CMK (cell line): ENCODE measurements around the gene FAM216A.
"Not testable (repeated sequence)": the region's sequence is repeated elsewhere in the genome, so short reads cannot be mapped to it uniquely, and the experiment has no call there.

ENCODE experiments used
- DNase-seq: peaks from one replicate; pipeline ENCODE4 v3.0.0-alpha.2; 2010; ENCODE audit warnings: low read depth

Gene FAM216A

DNA sequence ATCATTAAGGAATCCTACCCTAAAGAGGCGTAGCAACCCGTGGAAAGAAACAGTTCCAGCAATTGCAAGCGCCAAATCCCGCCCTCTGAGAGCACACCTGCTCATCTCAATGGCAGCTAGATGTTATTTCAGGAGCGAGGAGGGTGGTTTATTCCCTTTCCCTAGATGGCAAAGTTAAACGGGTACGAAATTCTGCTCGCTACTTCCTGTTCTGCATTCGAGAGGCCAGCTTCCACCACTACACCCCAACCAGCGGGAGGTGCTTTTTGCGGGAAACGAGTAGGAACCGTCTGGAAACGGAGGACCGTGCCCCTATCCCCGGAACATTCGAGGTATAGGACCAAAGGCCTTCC, 32.7 kb downstream of the FAM216A start:
- no peak for DNase-seq

DNA sequence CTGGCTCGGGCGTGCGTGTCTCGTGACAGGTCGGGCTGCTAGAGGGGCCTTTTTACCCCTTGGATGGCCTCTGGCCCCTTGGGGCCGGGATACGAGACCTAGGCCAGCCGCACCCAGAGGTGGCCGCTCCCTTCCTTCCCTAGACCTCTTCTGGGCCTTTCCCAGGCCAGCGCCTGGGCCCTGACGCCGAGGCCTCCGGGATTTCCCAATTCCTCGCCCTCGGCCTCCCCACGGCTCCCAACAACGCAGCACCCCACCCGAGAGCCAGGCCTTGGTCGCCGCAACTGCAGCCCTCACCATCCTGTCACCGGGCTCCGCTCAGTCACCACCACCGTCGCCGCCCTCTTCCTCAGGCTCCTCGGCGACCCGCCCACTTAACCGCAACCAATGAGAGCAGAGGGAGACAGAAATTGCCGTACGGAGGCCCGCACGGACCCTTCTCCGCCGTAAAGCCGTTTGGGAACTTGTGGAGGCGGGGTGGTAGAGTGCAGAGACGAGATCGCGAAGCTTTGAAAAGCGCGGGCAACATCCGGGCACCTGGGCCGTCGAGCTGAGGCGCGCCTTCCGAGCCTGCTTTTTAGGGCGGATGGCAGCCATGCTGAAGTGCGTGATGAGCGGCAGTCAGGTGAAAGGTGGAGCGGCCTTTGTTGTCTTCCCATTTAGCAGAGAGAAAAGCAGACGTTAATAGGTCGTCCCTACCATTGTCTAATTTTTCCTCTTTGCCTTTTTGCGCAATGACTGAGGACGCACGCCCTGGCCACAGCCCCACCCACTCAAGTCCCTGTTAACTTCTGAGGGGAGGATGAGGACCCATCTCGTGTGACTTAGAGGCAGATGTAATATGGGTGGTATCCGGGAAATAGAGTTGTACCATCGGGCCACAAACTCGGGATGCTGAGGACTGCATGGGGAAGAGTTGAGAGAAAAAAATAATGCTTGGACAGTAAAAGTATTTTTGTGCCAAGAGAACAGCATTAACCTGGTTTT, 33.4 kb downstream of the FAM216A start, which contains the start of the genes RAD9B and VPS29:
Gene RAD9B, plus strand, starts transcription at position 580 of the 987 bp plus-strand sequence. Its CDS starts 7 bp downstream, at position 587.
Gene VPS29, minus strand, starts transcription at position 360 of the 987 bp plus-strand sequence. Its CDS starts 60 bp downstream, at position 300.
- peak; percentile 99 for DNase-seq

DNA sequence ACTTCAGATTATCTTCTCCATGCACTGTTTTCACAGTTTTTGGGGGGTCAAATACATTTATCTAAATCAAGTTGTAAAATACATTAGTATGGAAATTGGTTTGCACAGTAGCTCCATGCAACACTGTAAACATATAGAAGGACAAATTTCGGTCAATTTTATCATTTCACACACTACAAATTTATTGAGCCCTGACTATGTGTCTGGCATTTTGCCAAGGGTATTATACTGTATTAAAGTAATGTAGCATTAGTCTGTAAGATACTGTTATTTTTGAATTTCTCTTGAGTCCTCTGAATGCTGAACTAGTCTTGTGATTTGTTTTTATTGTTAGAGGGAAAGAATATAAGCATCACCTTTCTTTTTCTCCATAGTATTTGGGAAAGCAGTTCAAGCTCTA, 34.8 kb downstream of the FAM216A start:
- no peak for DNase-seq

DNA sequence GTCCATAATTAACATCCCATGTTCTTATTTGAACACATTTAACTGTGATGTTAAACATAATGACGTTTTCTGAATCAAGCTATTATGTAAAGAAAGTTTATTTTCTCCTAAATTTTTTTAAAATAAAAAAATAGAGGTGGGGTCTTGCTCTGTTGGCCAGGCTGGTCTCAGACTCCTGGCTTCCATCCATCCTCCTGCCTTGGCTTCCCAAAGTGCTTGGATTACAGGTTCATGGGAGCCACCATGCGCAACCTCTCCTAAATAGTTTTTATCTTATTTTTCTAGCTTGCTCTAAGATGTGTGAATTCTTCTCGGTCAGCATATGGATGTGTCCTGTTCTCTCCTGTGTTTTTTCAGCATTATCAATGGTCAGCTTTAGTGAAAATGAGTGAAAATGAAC, 36.7 kb downstream of the FAM216A start:
- no peak for DNase-seq

DNA sequence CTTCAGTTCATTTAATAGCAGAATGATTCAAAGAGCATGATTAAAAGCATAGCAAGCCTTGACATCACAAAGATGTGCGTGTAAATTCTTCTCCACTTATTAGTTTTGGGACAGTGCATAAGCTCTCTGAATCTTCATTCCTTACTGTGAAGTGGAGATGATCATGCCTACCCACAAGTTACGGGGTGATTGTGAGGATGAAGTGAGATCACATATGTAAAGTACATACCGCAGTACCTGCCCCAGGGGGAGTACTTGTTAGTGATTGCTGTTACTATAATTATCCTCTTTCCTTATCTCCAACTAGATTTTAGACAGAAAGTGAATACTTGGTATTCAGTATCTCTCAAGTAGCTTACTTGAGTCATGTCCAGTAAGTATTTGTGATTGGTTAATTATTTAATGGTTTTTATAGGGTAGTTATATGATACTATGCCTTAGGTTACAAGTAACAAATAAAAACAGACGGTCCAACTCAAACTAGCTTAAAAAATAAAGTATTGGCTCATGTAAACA, 39.5 kb downstream of the FAM216A start:
- no peak for DNase-seq

DNA sequence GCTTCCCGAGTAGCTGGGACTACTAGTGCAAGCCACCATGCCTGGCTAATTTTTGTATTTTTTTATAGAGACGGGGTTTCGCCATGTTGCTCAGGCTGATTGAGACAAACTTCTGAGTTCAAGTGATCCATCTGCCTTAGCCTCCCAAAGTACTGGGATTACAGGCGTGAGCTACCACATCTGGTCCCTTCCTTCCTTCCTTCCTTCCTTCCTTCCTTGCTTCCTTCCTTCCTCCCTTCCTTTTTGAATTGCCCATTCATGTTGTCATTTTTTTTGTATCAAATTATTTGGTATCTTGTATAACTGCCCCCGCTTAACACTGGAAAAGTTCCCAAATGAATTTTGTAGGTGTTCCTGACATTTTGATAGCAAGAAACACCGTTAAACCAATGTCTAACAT, 45.2 kb downstream of the FAM216A start:
- DNase-seq, result no peak

DNA sequence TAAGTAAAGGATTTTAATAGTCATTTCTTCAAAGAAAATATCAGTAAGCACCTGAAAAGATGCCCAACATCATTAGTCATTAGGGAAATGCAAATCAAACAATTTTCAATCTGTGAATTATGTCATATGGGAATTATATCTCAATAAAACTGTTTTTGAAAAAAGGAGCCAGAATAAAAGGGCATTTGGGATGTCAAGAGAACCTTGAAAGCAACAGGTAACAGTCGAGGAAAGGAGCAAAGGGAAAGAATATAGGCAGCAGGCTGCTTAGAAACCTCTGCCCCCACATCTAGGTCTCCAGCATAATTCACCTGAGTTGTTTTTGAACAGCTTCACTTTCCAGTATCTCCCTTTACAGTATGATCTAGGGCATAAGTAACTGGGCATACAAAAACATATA, 45.7 kb downstream of the FAM216A start:
- DNase-seq, result no peak

DNA sequence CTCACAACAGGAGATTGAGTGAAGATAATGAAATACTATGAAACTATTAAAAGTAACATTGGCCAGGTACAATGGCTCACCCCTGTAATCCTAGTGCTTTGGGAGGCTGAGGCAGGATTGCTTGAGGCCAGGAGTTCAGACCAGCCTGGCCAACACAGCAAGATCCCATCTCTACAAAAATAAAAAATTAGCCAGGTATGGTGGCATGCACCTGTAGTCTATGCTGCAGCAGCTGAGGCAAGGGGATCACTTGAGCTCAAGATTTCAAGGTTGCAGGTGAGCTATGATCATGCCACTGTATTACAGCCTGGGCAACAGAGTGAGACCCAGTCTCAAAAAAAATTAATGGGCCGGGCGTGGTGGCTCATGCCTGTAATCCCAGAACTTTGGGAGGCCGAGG, 48.4 kb downstream of the FAM216A start:
- DNase-seq, result no peak

DNA sequence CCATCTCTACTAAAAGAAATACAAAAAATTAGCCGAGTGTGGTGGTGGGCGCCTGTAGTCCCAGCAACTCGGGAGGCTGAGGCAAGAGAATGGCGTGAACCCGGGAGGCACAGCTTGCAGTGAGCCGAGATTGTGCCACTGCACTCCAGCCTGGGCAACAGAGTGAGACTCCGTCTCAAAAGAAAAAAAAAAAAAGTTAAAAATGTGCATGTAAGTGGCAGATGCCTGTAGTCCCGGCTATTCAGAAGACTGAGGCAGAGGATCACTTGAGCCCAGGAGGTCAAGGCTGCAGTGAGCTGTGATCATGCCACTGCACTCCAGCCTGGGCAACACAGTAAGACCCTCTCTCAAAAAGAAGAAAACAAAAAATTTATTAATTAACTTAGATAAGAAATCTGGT, 49.4 kb downstream of the FAM216A start:
- DNase-seq, result not testable (repeated sequence)

DNA sequence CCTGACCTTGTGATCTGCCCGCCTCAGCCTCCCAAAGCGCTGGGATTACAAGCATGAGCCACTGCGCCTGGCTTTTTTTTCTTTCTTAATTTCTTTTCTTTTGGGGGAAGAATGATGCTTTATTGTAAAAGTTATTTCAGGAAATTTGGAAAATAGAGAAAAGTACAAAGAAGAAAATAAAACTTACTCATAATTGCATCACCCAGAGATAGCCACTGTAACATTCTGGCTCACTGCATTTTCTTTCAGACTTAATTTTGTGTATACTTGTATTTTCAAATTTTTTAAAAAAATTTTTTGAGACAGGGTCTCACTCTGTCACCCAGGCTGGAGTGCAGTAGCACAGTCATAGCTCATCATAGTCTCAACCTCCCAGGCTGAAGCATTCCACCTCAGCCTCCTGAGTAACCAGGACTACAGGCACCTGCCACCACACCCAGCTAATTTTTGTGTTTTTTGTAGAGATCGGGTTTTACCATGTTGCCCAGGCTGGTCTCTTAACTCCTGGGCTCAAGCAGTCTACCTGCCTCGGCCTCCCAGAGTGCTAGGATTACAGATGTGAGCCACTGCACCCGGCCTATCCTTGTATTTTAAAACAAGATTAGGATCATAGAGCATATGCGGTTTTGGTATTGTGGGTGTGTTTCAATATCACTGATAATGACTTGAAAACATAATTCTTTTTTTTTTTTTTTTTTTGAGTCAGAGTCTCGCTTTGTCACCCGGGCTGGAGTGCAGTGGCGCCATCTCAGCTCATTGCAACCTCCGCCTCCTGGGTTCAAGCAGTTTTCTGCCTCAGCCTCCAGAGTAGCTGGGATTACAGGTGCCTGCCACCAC, 52.4 kb downstream of the FAM216A start:
- not testable (repeated sequence) for DNase-seq

DNA sequence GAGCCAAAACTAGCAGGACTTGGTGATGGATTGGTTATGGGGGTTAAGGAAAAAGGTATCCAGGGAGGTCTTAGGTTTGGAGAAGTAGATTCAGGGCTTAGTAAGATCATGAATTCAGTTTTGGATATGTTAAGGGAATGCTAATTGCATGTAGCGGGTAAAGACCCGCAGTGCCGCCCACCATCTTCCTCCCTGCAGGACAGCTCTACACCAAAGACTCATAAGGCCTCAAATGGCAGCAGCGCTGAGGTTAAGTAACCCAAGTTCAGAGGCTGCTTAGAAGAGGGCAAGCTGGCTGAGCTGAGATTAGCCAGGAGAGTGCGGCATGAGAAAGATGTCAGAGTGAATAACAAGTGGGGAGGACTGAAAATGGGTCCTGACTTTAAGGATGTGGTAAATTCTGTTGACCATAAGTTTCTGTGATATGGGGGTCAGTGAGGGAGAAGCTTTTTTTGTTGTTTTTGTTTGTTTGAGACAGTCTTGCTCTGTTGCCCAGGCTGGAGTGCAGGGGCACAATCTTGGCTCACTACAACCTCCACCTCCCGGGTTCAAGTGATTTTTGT, 59.7 kb downstream of the FAM216A start:
- DNase-seq, result no peak

DNA sequence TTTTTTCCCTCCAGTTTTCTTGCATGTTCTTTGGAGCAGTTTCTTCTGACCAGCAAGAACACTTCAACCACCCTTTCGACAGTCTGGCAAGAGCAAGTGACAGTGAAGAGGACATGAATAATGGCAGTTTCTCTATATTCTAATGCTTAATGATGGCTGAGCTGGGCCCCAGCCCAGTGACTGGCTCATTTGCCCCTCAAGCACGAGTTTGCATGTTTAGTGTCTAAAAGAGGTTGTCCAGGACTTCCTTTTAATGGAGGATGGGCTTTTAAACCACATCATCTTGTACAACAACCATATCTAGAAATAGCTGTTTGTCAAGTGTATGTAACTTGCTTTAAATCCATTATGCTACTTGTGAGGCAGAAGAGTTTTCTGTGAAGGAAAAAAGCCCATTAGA, 61.9 kb downstream of the FAM216A start:
- DNase-seq, result no peak

DNA sequence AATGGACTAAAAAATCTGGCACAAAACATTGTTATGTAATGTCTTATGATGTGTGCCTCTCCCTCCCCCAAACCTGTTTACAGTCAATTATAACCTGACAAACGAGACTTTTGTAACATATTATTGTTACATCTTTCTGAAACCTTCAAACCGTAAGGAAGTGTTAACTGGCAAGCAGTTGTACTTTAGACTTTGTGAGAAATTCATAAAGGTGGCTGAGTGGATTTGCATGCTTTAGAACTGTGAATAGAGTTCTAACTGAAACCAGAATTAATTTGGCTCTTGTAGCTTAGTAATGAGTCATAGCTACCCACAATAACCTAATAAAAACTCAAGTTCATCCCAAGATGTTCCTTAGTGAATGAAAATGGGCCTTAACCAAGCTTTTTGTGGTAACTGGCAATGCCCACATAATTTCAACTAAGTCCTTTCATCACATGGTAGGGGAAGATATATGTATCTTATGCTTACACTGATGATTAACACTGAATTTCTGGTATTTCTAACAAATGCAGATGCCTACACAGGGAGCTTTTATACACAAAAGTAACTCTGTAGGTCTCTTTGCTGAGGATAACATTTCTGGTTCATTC, 63.2 kb downstream of the FAM216A start:
- no peak for DNase-seq

DNA sequence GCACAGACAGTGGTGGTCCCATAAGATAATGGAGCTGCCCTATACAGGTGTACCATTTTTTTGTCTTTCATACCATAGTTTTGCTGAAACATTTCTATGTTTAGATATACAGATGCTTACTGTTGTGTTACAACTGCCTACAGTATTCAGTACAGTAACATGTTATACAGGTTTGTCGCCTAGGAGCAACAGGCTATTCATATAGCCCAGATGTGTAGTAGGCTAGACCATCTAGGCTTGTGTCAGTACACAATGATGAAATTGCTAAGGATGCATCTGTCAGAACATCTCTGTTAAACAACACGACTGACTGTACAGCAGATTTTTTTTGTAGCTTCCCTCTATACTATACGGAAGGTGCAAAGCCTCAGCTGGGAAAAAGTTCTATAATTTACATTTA, 64.0 kb downstream of the FAM216A start:
- no peak for DNase-seq

DNA sequence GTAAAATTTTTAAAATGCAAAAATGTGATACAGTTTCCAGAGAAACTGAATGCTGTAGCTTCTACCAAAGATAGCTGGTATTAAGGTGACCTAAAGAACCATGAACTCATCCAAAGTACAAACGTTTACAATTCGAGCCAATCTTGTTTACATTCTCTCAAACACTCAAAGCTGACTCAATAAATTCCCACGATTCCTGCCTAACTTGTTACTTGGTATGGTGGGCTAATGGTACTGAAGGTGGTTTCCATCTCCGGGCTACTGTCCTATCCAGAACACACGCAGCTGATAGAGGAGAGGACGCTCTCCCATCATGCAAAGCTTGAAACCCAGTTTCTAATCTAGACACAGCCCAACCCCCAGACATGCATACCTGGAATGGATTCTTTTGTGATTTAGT, 65.0 kb downstream of the FAM216A start:
- no peak for DNase-seq

DNA sequence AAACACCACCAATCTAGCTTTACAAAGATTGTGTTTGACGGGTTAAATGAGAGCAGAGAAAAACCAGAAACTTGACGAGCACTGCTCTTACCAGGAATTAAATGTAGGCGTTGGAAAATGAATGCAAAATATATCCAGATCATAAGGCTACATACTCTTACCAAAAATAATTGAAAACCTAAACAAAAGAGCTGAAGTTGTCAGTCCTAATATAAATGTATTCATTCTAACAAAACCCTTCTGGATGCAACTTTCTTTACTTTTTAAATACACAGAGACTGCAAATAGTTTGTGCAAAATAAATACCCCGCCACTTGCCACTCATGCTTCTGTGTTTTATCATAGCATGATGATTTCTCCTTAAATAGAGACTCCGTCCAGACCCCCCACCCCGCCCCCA, 66.2 kb downstream of the FAM216A start:
- no peak for DNase-seq

DNA sequence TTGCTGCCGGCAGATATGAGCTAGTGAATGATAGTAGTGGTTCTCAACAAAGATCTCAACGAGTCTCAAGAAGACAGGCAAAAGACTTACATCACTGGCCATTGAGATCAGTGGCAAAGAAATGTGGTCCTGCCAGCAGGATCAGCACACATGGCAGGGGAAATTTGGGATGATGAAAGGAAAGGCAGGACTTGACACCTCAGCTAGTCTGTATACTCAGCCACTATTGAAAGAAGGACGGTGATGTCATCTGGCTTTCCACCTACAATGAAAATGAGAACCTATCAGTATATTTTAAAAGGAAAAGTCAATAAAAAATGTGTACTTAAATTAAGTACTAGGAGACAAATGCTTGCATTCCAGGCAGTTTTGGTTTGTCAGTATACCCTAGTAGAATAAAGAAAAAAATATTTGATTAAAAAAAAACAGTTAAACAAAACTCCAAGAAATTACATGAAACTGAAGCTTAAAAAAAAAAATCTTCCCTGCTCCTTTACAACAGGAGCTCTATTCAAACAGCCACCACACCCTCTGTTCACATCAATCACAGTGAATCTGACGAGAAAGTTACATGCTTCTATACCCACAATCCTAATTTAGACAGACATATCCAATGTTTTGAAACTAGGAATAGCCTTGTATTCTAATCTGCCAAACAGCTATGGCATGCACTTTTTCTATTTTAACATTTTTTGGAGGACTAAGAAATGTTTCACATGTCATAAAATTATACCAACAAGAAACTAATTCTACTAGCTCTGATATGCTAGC, 68.4 kb downstream of the FAM216A start:
- no peak for DNase-seq

DNA sequence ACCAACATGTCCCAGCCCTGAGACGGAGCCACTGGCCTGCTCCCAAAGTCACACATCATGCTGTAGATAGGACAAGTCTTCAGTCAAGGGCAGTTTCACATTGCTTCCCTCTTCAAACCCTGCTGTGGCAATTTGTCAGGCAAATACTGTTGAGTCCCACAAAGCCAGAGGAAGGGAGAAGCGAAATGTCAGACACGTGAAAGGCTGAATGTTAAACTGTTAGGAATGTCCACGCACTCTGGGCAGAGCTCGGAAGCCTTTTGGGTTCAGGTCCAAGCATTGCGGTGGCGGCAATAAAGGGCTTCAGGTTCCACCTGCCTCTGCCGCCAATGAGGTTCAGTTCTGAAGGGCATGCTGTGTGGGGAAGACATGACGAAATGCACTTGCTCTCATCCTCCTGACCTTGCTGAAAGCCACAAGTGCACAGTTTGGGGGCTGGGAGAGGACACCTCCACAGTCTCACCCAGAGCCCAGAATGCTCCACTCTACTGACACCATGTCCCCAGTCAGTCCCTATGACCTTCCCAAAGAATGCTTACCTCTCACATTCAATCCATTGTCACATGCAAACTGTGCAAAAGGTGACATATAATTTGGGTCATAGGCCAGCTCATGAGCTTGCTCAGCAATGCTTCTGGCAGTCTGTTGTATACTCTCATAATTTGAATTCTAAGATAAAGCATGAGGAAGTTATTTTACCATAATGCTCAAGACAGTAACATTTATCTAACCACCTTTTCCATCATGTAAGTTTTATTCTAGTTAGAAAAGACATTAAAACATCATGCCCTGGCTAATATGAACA, 69.2 kb downstream of the FAM216A start:
- no peak for DNase-seq

DNA sequence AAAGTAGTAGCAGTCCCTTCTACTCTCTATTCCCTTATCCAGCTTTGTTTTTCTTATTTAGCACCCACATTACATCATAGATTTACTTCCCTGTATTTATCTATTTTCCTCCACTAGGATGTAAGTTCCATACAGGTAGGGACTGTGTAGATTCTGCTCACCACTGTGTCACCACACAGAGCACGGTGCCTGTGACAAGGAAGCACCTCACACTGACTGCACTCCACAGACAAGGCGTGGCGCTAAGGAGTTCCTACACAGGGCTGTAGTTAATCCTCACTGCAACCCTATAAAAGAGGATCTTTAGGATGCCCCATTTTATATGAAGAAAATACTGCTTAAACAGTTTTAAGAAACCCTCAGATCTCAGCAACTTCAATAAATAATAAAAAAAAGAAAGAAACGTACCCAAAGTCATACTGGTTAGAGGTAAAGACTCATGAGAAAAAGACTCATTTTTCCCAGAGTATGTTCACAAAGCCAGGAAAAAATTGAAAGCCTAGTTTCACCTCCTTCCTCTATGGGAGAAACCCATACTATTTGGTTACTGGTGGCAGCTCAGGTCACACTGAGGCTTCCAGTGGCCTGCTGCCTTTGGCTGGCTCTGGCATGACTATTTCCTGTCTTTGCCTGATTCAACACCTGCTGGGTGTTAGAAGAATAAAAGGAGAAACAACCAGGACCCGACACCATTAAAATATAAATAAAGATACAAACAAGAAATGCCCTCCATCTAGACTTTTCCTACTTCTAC, 70.4 kb downstream of the FAM216A start:
- no peak for DNase-seq
